ENCODE results near the gene SRSF3.

The SRSF3 gene

GRCh38 chr6:36576578-36576977, 17.6 kb upstream of the SRSF3 start:
- DNase-seq: no peak
- POLR2A ChIA-PET: no interaction called here
- H3K4me1 ChIP-seq (ENCODE audit: control extremely low read depth in 1 of 4, control insufficient read depth in 4 of 4, insufficient read depth in 4 of 4, low read length in 3 of 4): peaks cover 0 to 8% (median 4%) of the 10 kb centered on the region in 4 experiments
- H3K9me3 ChIP-seq (ENCODE audit: control extremely low read depth in 1 of 5, control insufficient read depth in 4 of 5, insufficient read depth in 2 of 5, low read depth in 1 of 5, low read length in 4 of 5): peaks cover 0 to 2% (median 0%) of the 10 kb centered on the region in 5 experiments
- CTCF ChIA-PET: interaction anchor here (0.7 to 1.6 kb wide), 6 partner anchors 10 to 57 kb away, joined by 3 to 7 read pairs (median 3); no protein-coding TSS in a partner anchor
- no peak overlapping the region for H3K27ac ChIP-seq (ENCODE audit: insufficient read depth in 1 of 2, low read depth in 1 of 2, low read length in 2 of 2, poor library complexity in 1 of 2, severe bottlenecking in 2 of 2)
- H3K27me3 ChIP-seq (replicated peaks in 2 of 5; ENCODE audit: control insufficient read depth in 4 of 5, insufficient read depth in 5 of 5, low read length in 4 of 5): no peaks in the 10 kb centered on the region
- H3K4me3 ChIP-seq (ENCODE audit: control insufficient read depth in 1 of 7, extremely low read depth in 1 of 7, insufficient read depth in 4 of 7, low read depth in 2 of 7, low read length in 6 of 7): no peak overlapping the region
- 90% methylated on average over 7 of the region's 7 CpGs for WGBS (ENCODE audit: insufficient coverage)
- H3K36me3 ChIP-seq (ENCODE audit: control insufficient read depth in 4 of 4, insufficient read depth in 4 of 4, low read length in 3 of 4): no peaks in the 10 kb centered on the region

DNA sequence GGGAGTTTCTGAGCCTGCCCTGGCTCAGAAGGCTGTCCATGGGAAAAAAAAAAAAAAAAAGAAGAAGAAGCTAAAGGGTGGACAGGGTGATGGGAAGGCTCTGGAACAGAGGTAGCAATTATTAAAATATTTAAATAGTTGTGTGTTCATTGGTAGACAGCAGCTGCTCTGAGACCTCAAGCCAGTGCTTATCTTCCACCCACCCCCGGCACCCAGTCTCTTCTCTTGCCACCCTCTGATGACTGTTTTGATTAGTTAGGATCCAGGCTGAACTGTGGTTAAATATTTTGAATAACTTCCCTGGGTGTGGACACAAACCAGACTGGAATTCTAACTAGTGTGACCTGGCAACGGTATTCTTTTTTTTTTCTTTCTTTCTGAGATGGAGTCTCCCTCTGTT, 16.9 kb upstream of the SRSF3 start:
- ChIA-PET CTCF (interaction anchor here (1.0 to 1.4 kb wide), 3 partner anchors 9 to 29 kb away, joined by 3 read pairs; no protein-coding TSS in a partner anchor), POLR2A (interaction anchor here (0.7 kb wide), 1 partner anchor 54 kb away, joined by 3 read pairs; no protein-coding TSS in a partner anchor)
- Histone ChIP-seq H3K4me3 (ENCODE audit: control insufficient read depth in 1 of 7, extremely low read depth in 1 of 7, insufficient read depth in 4 of 7, low read depth in 2 of 7, low read length in 6 of 7) (no peak overlapping the region), H3K4me1 (ENCODE audit: control extremely low read depth in 1 of 4, control insufficient read depth in 4 of 4, insufficient read depth in 4 of 4, low read length in 3 of 4) (peaks cover 0 to 8% (median 4%) of the 10 kb centered on the region in 4 experiments), H3K9me3 (ENCODE audit: control extremely low read depth in 1 of 5, control insufficient read depth in 4 of 5, insufficient read depth in 2 of 5, low read depth in 1 of 5, low read length in 4 of 5) (peaks cover 0 to 2% (median 0%) of the 10 kb centered on the region in 5 experiments), H3K27ac (ENCODE audit: insufficient read depth in 1 of 2, low read depth in 1 of 2, low read length in 2 of 2, poor library complexity in 1 of 2, severe bottlenecking in 2 of 2) (no peak overlapping the region), H3K36me3 (ENCODE audit: control insufficient read depth in 4 of 4, insufficient read depth in 4 of 4, low read length in 3 of 4) (no peaks in the 10 kb centered on the region), H3K27me3 (replicated peaks in 2 of 5; ENCODE audit: control insufficient read depth in 4 of 5, insufficient read depth in 5 of 5, low read length in 4 of 5) (no peaks in the 10 kb centered on the region)
- no peak for DNase-seq
- 100% methylated on average over 1 of the region's 2 CpGs for WGBS (ENCODE audit: insufficient coverage)

- no peak for DNase-seq
- POLR2A ChIA-PET: no interaction called here
Measured at GRCh38 chr6:36578030-36578429, 16.1 kb upstream of the SRSF3 start.

DNA sequence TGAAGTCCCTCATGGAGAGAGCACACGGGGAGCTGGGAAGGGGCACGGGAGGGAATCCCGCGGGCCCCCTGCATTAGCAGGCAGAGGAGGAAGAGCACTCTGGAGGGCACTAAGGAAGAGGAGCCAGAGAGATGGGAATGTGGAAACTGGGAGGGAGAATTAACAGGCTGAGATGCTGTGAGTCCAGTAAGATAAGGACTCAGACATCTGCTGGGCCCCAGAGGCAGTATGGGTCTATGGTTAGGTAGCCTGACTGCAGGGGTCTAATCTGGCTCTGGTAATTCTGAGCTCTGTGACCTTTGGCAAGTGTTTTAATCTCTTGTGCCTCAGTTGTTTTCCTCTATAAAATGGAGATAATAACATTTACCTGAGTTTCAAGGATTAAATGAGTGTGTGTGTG, 15.7 kb upstream of the SRSF3 start:
- Histone ChIP-seq H3K36me3 (ENCODE audit: control insufficient read depth in 4 of 4, insufficient read depth in 4 of 4, low read length in 3 of 4) (no peaks in the 10 kb centered on the region), H3K9me3 (ENCODE audit: control extremely low read depth in 1 of 5, control insufficient read depth in 4 of 5, insufficient read depth in 2 of 5, low read depth in 1 of 5, low read length in 4 of 5) (peaks cover 0 to 2% (median 0%) of the 10 kb centered on the region in 5 experiments), H3K27ac (ENCODE audit: insufficient read depth in 1 of 2, low read depth in 1 of 2, low read length in 2 of 2, poor library complexity in 1 of 2, severe bottlenecking in 2 of 2) (no peak overlapping the region), H3K4me1 (ENCODE audit: control extremely low read depth in 1 of 4, control insufficient read depth in 4 of 4, insufficient read depth in 4 of 4, low read length in 3 of 4) (peaks cover 0 to 8% (median 4%) of the 10 kb centered on the region in 4 experiments), H3K4me3 (ENCODE audit: control insufficient read depth in 1 of 7, extremely low read depth in 1 of 7, insufficient read depth in 4 of 7, low read depth in 2 of 7, low read length in 6 of 7) (no peak overlapping the region), H3K27me3 (replicated peaks in 2 of 5; ENCODE audit: control insufficient read depth in 4 of 5, insufficient read depth in 5 of 5, low read length in 4 of 5) (no peaks in the 10 kb centered on the region)
- ChIA-PET CTCF (interaction anchor here (1.1 to 2.8 kb wide), 7 partner anchors 13 to 156 kb away, joined by 3 to 15 read pairs (median 7); no protein-coding TSS in a partner anchor), POLR2A (no interaction called here)
- DNase-seq: no peak
- 100% methylated on average over 4 of the region's 4 CpGs for WGBS (ENCODE audit: insufficient coverage)

More at GRCh38 chr6:36578030-36578429, 16.1 kb upstream of the SRSF3 start:
- no peaks in the 10 kb centered on the region for H3K27me3 ChIP-seq (replicated peaks in 2 of 5; ENCODE audit: control insufficient read depth in 4 of 5, insufficient read depth in 5 of 5, low read length in 4 of 5)
- H3K9me3 ChIP-seq (ENCODE audit: control extremely low read depth in 1 of 5, control insufficient read depth in 4 of 5, insufficient read depth in 2 of 5, low read depth in 1 of 5, low read length in 4 of 5): peaks cover 0 to 2% (median 0%) of the 10 kb centered on the region in 5 experiments
- CTCF ChIA-PET: interaction anchor here (1.0 to 2.8 kb wide), 6 partner anchors 8 to 75 kb away, joined by 3 to 10 read pairs (median 6); no protein-coding TSS in a partner anchor
- no peak overlapping the region for H3K27ac ChIP-seq (ENCODE audit: insufficient read depth in 1 of 2, low read depth in 1 of 2, low read length in 2 of 2, poor library complexity in 1 of 2, severe bottlenecking in 2 of 2)
- no peaks in the 10 kb centered on the region for H3K36me3 ChIP-seq (ENCODE audit: control insufficient read depth in 4 of 4, insufficient read depth in 4 of 4, low read length in 3 of 4)
- no peak overlapping the region for H3K4me3 ChIP-seq (ENCODE audit: control insufficient read depth in 1 of 7, extremely low read depth in 1 of 7, insufficient read depth in 4 of 7, low read depth in 2 of 7, low read length in 6 of 7)
- H3K4me1 ChIP-seq (ENCODE audit: control extremely low read depth in 1 of 4, control insufficient read depth in 4 of 4, insufficient read depth in 4 of 4, low read length in 3 of 4): peaks cover 0 to 8% (median 4%) of the 10 kb centered on the region in 4 experiments
- 100% methylated on average over 4 of the region's 5 CpGs for WGBS (ENCODE audit: insufficient coverage)

GRCh38 chr6:36580184-36580526, 14.0 kb upstream of the SRSF3 start:
- DNase-seq: no peak
- Histone ChIP-seq H3K27ac (ENCODE audit: insufficient read depth in 1 of 2, low read depth in 1 of 2, low read length in 2 of 2, poor library complexity in 1 of 2, severe bottlenecking in 2 of 2) (no peak overlapping the region), H3K9me3 (ENCODE audit: control extremely low read depth in 1 of 5, control insufficient read depth in 4 of 5, insufficient read depth in 2 of 5, low read depth in 1 of 5, low read length in 4 of 5) (no peaks in the 10 kb centered on the region), H3K4me1 (ENCODE audit: control extremely low read depth in 1 of 4, control insufficient read depth in 4 of 4, insufficient read depth in 4 of 4, low read length in 3 of 4) (peaks cover 0 to 11% (median 4%) of the 10 kb centered on the region in 4 experiments), H3K4me3 (ENCODE audit: control insufficient read depth in 1 of 7, extremely low read depth in 1 of 7, insufficient read depth in 4 of 7, low read depth in 2 of 7, low read length in 6 of 7) (peak overlapping the region in 1 of 7 experiments; percentile 26), H3K27me3 (replicated peaks in 2 of 5; ENCODE audit: control insufficient read depth in 4 of 5, insufficient read depth in 5 of 5, low read length in 4 of 5) (peaks cover 0 to 2% (median 0%) of the 10 kb centered on the region in 5 experiments), H3K36me3 (ENCODE audit: control insufficient read depth in 4 of 4, insufficient read depth in 4 of 4, low read length in 3 of 4) (no peaks in the 10 kb centered on the region)
- ChIA-PET CTCF (interaction anchor here (1.0 to 2.8 kb wide), 13 partner anchors 9 to 158 kb away, joined by 3 to 15 read pairs (median 4); no protein-coding TSS in a partner anchor), POLR2A (interaction anchor here (1.1 kb wide), 1 partner anchor 34 kb away, joined by 4 read pairs; no protein-coding TSS in a partner anchor)
- WGBS (ENCODE audit: insufficient coverage): 100% methylated on average over 3 of the region's 8 CpGs

DNA sequence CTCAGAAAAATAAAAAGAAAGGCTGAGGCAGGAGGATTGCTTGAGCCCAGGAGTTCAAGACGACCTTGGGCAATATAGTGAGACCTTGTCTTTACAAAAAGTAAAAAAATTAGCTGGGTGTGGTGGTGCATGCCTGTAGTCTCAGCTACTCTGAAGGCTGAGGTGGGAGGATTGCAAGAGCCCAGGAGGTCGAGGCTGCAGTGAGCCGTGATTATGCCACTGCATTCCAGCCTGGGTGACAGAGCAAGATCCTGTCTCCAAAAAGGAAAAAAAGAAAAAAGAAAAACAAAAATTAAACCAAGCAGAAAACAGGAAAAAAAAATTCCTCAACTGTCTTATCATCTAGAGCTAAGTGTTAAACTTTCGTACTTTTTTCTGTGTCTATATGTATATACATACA, 12.4 kb upstream of the SRSF3 start:
- WGBS (ENCODE audit: insufficient coverage): 100% methylated on average over 3 of the region's 4 CpGs
- Histone ChIP-seq H3K9me3 (ENCODE audit: control extremely low read depth in 1 of 5, control insufficient read depth in 4 of 5, insufficient read depth in 2 of 5, low read depth in 1 of 5, low read length in 4 of 5) (no peaks in the 10 kb centered on the region), H3K27me3 (replicated peaks in 2 of 5; ENCODE audit: control insufficient read depth in 4 of 5, insufficient read depth in 5 of 5, low read length in 4 of 5) (peaks cover 0 to 2% (median 0%) of the 10 kb centered on the region in 5 experiments), H3K27ac (ENCODE audit: insufficient read depth in 1 of 2, low read depth in 1 of 2, low read length in 2 of 2, poor library complexity in 1 of 2, severe bottlenecking in 2 of 2) (no peak overlapping the region), H3K4me3 (ENCODE audit: control insufficient read depth in 1 of 7, extremely low read depth in 1 of 7, insufficient read depth in 4 of 7, low read depth in 2 of 7, low read length in 6 of 7) (no peak overlapping the region), H3K36me3 (ENCODE audit: control insufficient read depth in 4 of 4, insufficient read depth in 4 of 4, low read length in 3 of 4) (no peaks in the 10 kb centered on the region), H3K4me1 (ENCODE audit: control extremely low read depth in 1 of 4, control insufficient read depth in 4 of 4, insufficient read depth in 4 of 4, low read length in 3 of 4) (peaks cover 0 to 11% (median 4%) of the 10 kb centered on the region in 4 experiments)
- DNase-seq: no peak
- POLR2A ChIA-PET: no interaction called here
- CTCF ChIA-PET: interaction anchor here (1.2 kb wide), 1 partner anchor 21 kb away, joined by 3 read pairs; no protein-coding TSS in a partner anchor

DNA sequence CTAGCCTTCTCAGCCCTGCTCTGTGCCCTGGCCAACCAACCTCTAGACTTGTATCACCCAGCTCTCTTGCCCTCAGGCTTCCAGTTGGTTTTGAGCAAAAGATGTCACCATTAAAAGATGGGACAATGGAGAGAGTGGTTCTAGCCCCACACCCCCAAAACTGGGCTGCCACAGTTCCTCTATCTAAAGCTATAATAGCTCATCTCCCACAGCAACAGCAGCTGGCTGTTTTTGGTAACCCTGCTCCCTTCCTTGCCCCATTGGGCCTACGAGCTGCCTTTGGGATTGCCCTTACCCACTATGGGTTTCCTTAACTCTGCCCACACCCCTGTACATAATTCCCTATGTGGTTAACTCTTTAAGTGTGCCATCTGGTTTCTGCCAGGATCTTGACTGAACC, 7.6 kb upstream of the SRSF3 start:
- CTCF ChIA-PET: interaction anchor here (0.6 to 1.0 kb wide), 2 partner anchors 9 to 155 kb away, joined by 3 read pairs; no protein-coding TSS in a partner anchor
- POLR2A ChIA-PET: interaction anchor here (0.8 kb wide), 1 partner anchor 12 kb away, joined by 3 read pairs; no protein-coding TSS in a partner anchor
- WGBS (ENCODE audit: insufficient coverage): no CpG with 5 or more reads among the region's 1 CpG

More for the DNA sequence above, 7.6 kb upstream of the SRSF3 start:
- no peaks in the 10 kb centered on the region for H3K9me3 ChIP-seq (ENCODE audit: control extremely low read depth in 1 of 5, control insufficient read depth in 4 of 5, insufficient read depth in 2 of 5, low read depth in 1 of 5, low read length in 4 of 5)
- H3K4me3 ChIP-seq (ENCODE audit: control insufficient read depth in 1 of 7, extremely low read depth in 1 of 7, insufficient read depth in 4 of 7, low read depth in 2 of 7, low read length in 6 of 7): no peak overlapping the region
- H3K27me3 ChIP-seq (replicated peaks in 2 of 5; ENCODE audit: control insufficient read depth in 4 of 5, insufficient read depth in 5 of 5, low read length in 4 of 5): peaks cover 0 to 2% (median 0%) of the 10 kb centered on the region in 5 experiments
- no peaks in the 10 kb centered on the region for H3K36me3 ChIP-seq (ENCODE audit: control insufficient read depth in 4 of 4, insufficient read depth in 4 of 4, low read length in 3 of 4)
- H3K27ac ChIP-seq (ENCODE audit: insufficient read depth in 1 of 2, low read depth in 1 of 2, low read length in 2 of 2, poor library complexity in 1 of 2, severe bottlenecking in 2 of 2): no peak overlapping the region
- DNase-seq: no peak
- H3K4me1 ChIP-seq (ENCODE audit: control extremely low read depth in 1 of 4, control insufficient read depth in 4 of 4, insufficient read depth in 4 of 4, low read length in 3 of 4): peaks cover 0 to 3% (median 0%) of the 10 kb centered on the region in 4 experiments

Data from common myeloid progenitor, CD34-positive (primary cell).